Chondrocyte (in vitro differentiated cells): Measurements from ENCODE around the gene RALBP1. TPM values are rescaled to one million over a fixed set of nuclear protein-coding genes. Genes with fewer than 3 reads are reported as not detected.

Experiments
- DNase-seq: peaks from one replicate; pipeline ENCODE4 v3.0.0; 2021; ENCODE audit warnings: mixed read lengths, low spot score
- H3K27ac Mint-ChIP-seq: one replicate; pipeline ENCODE4 v1.8.0; 2021; ENCODE audit warnings: mild to moderate bottlenecking, moderate library complexity, mixed read lengths; ENCODE audit not compliant: unreplicated experiment
- H3K27me3 Mint-ChIP-seq: 2 replicates; pipeline ENCODE4 v1.8.0; 2021; ENCODE audit warnings: low read depth, mixed read lengths
- H3K36me3 Mint-ChIP-seq: 2 replicates; pipeline ENCODE4 v1.8.0; 2021; ENCODE audit warnings: low read depth, mixed read lengths
- H3K4me1 Mint-ChIP-seq: 2 replicates; pipeline ENCODE4 v1.8.0; 2021; ENCODE audit warnings: low read depth, mild to moderate bottlenecking, mixed read lengths
- H3K4me3 Mint-ChIP-seq: one replicate; pipeline ENCODE4 v1.8.0; 2021; ENCODE audit warnings: mild to moderate bottlenecking, moderate library complexity, mixed read lengths; ENCODE audit not compliant: unreplicated experiment
- H3K9me3 Mint-ChIP-seq: 2 replicates; pipeline ENCODE4 v1.8.0; 2021; ENCODE audit warnings: low read depth, mixed read lengths
- CTCF ChIP-seq: fragments of 200-600 bp; sonication (generic); IDR thresholded peaks from 2 replicates; pipeline ENCODE4 v1.5.0; 2021; ENCODE audit warnings: antibody characterized with exemption, mild to moderate bottlenecking, moderate library complexity
- total RNA-seq: library from RNA; stranded (reverse); gene quantifications from 3 replicates; pipeline ENCODE4 v1.2.1, GENCODE V29; 2021

Gene RALBP1
- total RNA-seq, 1 donor from 2014 or later = 50.8 TPM

- Mint-ChIP-seq H3K36me3 (peaks cover 7% of the 10 kb centered on the region), H3K27ac (no peak overlapping the region), H3K27me3 (no peaks in the 10 kb centered on the region), H3K4me3 (no peak overlapping the region), H3K4me1 (peaks cover 32% of the 10 kb centered on the region), H3K9me3 (no peaks in the 10 kb centered on the region)
- no peak for DNase-seq
- no peak for TF ChIP-seq CTCF
These were observed 64.6 kb downstream of the RALBP1 start for GRCh38 chr18:9539938-9540337.

- Mint-ChIP-seq H3K9me3 (no peaks in the 10 kb centered on the region), H3K4me1 (peaks cover 7% of the 10 kb centered on the region), H3K27me3 (no peaks in the 10 kb centered on the region), H3K36me3 (peaks cover 17% of the 10 kb centered on the region), H3K27ac (peak overlapping the region; percentile 51), H3K4me3 (no peak overlapping the region)
- DNase-seq = peak; percentile 76
- TF ChIP-seq CTCF = no peak
These were observed 67.6 kb downstream of the RALBP1 start for GRCh38 chr18:9542924-9543323.

GRCh38 chr18:9545029-9545428 lies 69.7 kb downstream of the RALBP1 start:
- H3K4me1 Mint-ChIP-seq = peaks cover 2% of the 10 kb centered on the region

GRCh38 chr18:9546468-9546867 lies 71.2 kb downstream of the RALBP1 start:
- Mint-ChIP-seq H3K36me3 (peaks cover 32% of the 10 kb centered on the region), H3K4me3 (no peak overlapping the region), H3K4me1 (peaks cover 2% of the 10 kb centered on the region), H3K27ac (no peak overlapping the region), H3K9me3 (no peaks in the 10 kb centered on the region), H3K27me3 (no peaks in the 10 kb centered on the region)
- DNase-seq = no peak
- no peak for TF ChIP-seq CTCF

More at GRCh38 chr18:9545029-9545428, 69.7 kb downstream of the RALBP1 start:
- no peak overlapping the region for H3K27ac Mint-ChIP-seq
- DNase-seq = no peak
- TF ChIP-seq CTCF = no peak
- no peaks in the 10 kb centered on the region for H3K9me3 Mint-ChIP-seq
- H3K4me3 Mint-ChIP-seq = no peak overlapping the region
- H3K27me3 Mint-ChIP-seq = no peaks in the 10 kb centered on the region
- peaks cover 27% of the 10 kb centered on the region for H3K36me3 Mint-ChIP-seq

- TF ChIP-seq CTCF = no peak
- no peak overlapping the region for H3K4me3 Mint-ChIP-seq
- H3K27me3 Mint-ChIP-seq = no peaks in the 10 kb centered on the region
- peaks cover 40% of the 10 kb centered on the region for H3K36me3 Mint-ChIP-seq
- H3K9me3 Mint-ChIP-seq = no peaks in the 10 kb centered on the region
- H3K4me1 Mint-ChIP-seq = peaks cover 2% of the 10 kb centered on the region
- no peak overlapping the region for H3K27ac Mint-ChIP-seq
- no peak for DNase-seq
These were observed 72.5 kb downstream of the RALBP1 start for GRCh38 chr18:9547782-9548181.
